Mesenchymal stem cell (in vitro differentiated cells and primary cell): ENCODE results near the gene MAN2B2.

Experiments used
- DNase-seq: peaks from one replicate; pipeline ENCODE4 v3.0.0-alpha.2; 2013
- H2AFZ ChIP-seq: one replicate; pipeline ENCODE4 v1.6.1; 2013; ENCODE audit warnings: low read depth, mild to moderate bottlenecking, control low read depth, inconsistent platforms, low read length, moderate library complexity
- H2AK5ac ChIP-seq: 2 replicates; pipeline ENCODE4 v1.6.1; 2013; ENCODE audit warnings: low read length, moderate library complexity, mild to moderate bottlenecking, inconsistent platforms; ENCODE audit not compliant: severe bottlenecking
- H2BK120ac ChIP-seq: one replicate; pipeline ENCODE4 v1.6.1; 2013; ENCODE audit warnings: low read depth, mild to moderate bottlenecking, inconsistent platforms, low read length, moderate library complexity
- H2BK12ac ChIP-seq, 2 experiments: one replicate each; pipeline ENCODE4 v1.6.1; 2013; ENCODE audit warnings: inconsistent platforms in 2 of 2, low read length in 2 of 2, mild to moderate bottlenecking in 2 of 2, moderate library complexity in 2 of 2, control low read depth in 1 of 2
- H2BK15ac ChIP-seq: one replicate; pipeline ENCODE4 v1.6.1; 2013; ENCODE audit warnings: mild to moderate bottlenecking, low read depth, inconsistent platforms; ENCODE audit not compliant: poor library complexity, severe bottlenecking
- H2BK5ac ChIP-seq: 2 replicates; pipeline ENCODE4 v1.6.1; 2013; ENCODE audit warnings: low read depth, mild to moderate bottlenecking, low read length, control low read depth, inconsistent platforms; ENCODE audit not compliant: poor library complexity, severe bottlenecking
- H3K14ac ChIP-seq, 2 experiments: one replicate each; pipeline ENCODE4 v1.6.1; 2013; ENCODE audit warnings: inconsistent platforms in 2 of 2, low read length in 2 of 2, control low read depth in 1 of 2, mild to moderate bottlenecking in 1 of 2, moderate library complexity in 1 of 2
- H3K18ac ChIP-seq, 2 experiments: one replicate each; pipeline ENCODE4 v1.6.1; 2013; ENCODE audit warnings: inconsistent platforms in 2 of 2, low read length in 2 of 2, control low read depth in 1 of 2, low read depth in 1 of 2, mild to moderate bottlenecking in 1 of 2
- H3K23ac ChIP-seq, 2 experiments: one replicate each; pipeline ENCODE4 v1.6.1; 2013; ENCODE audit warnings: inconsistent platforms in 2 of 2, low read length in 2 of 2, mild to moderate bottlenecking in 2 of 2, moderate library complexity in 2 of 2, control low read depth in 1 of 2
- H3K27ac ChIP-seq: 2 replicates; pipeline ENCODE4 v1.5.1; 2013; ENCODE audit warnings: mild to moderate bottlenecking, moderate library complexity, low read length, control low read depth, inconsistent platforms; ENCODE audit not compliant: poor library complexity, severe bottlenecking
- H3K27me3 ChIP-seq, 2 experiments: 2 replicates each; pipeline versions ENCODE4 v1.6.1 to v1.7.0; 2013; ENCODE audit warnings: low read length in 2 of 2, mild to moderate bottlenecking in 2 of 2, moderate library complexity in 2 of 2, control low read depth in 1 of 2, inconsistent platforms in 1 of 2; ENCODE audit not compliant: control insufficient read depth in 1 of 2, insufficient read depth in 1 of 2
- H3K36me3 ChIP-seq, 2 experiments: 2 replicates each; pipeline versions ENCODE4 v1.6.1 to v1.7.0; 2013; ENCODE audit warnings: low read length in 2 of 2, control low read depth in 1 of 2, inconsistent platforms in 1 of 2, low read depth in 1 of 2, mild to moderate bottlenecking in 1 of 2; ENCODE audit not compliant: insufficient read depth in 2 of 2, control insufficient read depth in 1 of 2
- H3K4ac ChIP-seq, 2 experiments: one replicate each; pipeline ENCODE4 v1.6.1; 2013; ENCODE audit warnings: inconsistent platforms in 2 of 2, low read length in 2 of 2, mild to moderate bottlenecking in 2 of 2, moderate library complexity in 2 of 2, control low read depth in 1 of 2, low read depth in 1 of 2
- H3K4me1 ChIP-seq: 2 replicates; pipeline ENCODE4 v1.6.1; 2013; ENCODE audit warnings: low read depth, low read length, control low read depth; ENCODE audit not compliant: control insufficient read depth, insufficient read depth
- H3K4me2 ChIP-seq: 2 replicates; pipeline ENCODE4 v1.6.1; 2013; ENCODE audit warnings: low read length, mild to moderate bottlenecking, inconsistent platforms; ENCODE audit not compliant: poor library complexity, severe bottlenecking
- H3K4me3 ChIP-seq, 2 experiments: 2 replicates each; pipeline versions ENCODE4 v1.5.1 to v1.7.0; 2013; ENCODE audit warnings: low read length in 2 of 2, mild to moderate bottlenecking in 2 of 2, control low read depth in 1 of 2, low read depth in 1 of 2; ENCODE audit not compliant: insufficient read depth in 1 of 2
- H3K79me1 ChIP-seq: replicated peaks from 2 replicates; pipeline ENCODE4 v1.6.1; 2013; ENCODE audit warnings: mild to moderate bottlenecking, control low read depth, low read length, inconsistent platforms; ENCODE audit not compliant: poor library complexity, severe bottlenecking
- H3K9ac ChIP-seq: 2 replicates; pipeline ENCODE4 v1.7.0; 2013; ENCODE audit warnings: mild to moderate bottlenecking, low read length, moderate library complexity
- H3K9me3 ChIP-seq: 2 replicates; pipeline ENCODE4 v1.7.0; 2013; ENCODE audit warnings: mild to moderate bottlenecking, low read length; ENCODE audit not compliant: control insufficient read depth
- H4K8ac ChIP-seq: one replicate; pipeline ENCODE4 v1.6.1; 2013; ENCODE audit warnings: inconsistent platforms, mild to moderate bottlenecking, low read length, moderate library complexity
- H4K91ac ChIP-seq: one replicate; pipeline ENCODE4 v1.6.1; 2013; ENCODE audit warnings: mild to moderate bottlenecking, low read length, inconsistent platforms
- whole genome bisulfite sequencing: methylation state at CpG from one replicate; pipeline ENCODE4 v1.1.7; 2013; ENCODE audit warnings: mixed read lengths; 5-methylcytosine and 5-hydroxymethylcytosine counted together

MAN2B2 gene

DNA sequence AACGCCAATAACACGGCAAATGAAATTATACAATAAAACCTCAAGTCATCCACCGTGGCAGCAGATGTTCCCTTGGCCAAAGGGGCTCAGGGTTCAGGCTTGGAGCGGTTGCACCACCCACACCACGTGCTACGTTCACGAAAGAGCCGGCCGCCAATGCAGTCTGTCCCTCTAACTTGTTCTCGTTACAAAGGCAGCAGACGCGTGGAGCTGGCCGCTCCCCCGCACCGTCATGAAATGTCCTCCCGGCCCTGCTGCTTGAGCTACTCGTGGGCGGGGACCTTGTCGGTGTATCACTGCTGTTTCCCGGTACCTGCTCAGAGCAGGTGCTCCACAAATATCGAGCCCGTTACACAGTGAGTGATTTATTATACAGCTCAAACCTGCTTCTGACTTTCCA, 36.4 kb upstream of the MAN2B2 start:
- H3K27ac ChIP-seq, result no peak overlapping the region
- no peak overlapping the region for H3K9ac ChIP-seq
- H3K27me3 ChIP-seq, result peaks cover 0 to 14% of the 10 kb centered on the region in 2 experiments
- H3K18ac ChIP-seq, result no peak overlapping the region
- peaks cover 6% of the 10 kb centered on the region for H3K9me3 ChIP-seq
- no peak overlapping the region for H3K4me3 ChIP-seq
- no peak overlapping the region for H4K8ac ChIP-seq
- no peak overlapping the region for H3K4me2 ChIP-seq
- no peak overlapping the region for H4K91ac ChIP-seq
- H2AFZ ChIP-seq, result no peak overlapping the region
- no peak overlapping the region for H2BK5ac ChIP-seq
- WGBS, result 66% methylated on average over 20 of the region's 22 CpGs
- no peaks in the 10 kb centered on the region for H3K36me3 ChIP-seq
- no peaks in the 10 kb centered on the region for H3K4me1 ChIP-seq
- no peak for DNase-seq
- no peak overlapping the region for H3K4ac ChIP-seq
- no peak overlapping the region for H2AK5ac ChIP-seq
- no peak overlapping the region for H2BK120ac ChIP-seq
- no peak overlapping the region for H2BK15ac ChIP-seq
- H3K79me1 ChIP-seq, result no peaks in the 10 kb centered on the region
- no peak overlapping the region for H3K23ac ChIP-seq
- no peak overlapping the region for H3K14ac ChIP-seq
- no peak overlapping the region for H2BK12ac ChIP-seq

GRCh38 chr4:6539009-6539764, 35.8 kb upstream of the MAN2B2 start:
- Histone ChIP-seq H3K4me3 (no peak overlapping the region), H3K79me1 (no peaks in the 10 kb centered on the region), H3K14ac (no peak overlapping the region), H3K4me1 (no peaks in the 10 kb centered on the region), H2BK15ac (no peak overlapping the region), H3K36me3 (no peaks in the 10 kb centered on the region), H2BK12ac (no peak overlapping the region), H4K8ac (no peak overlapping the region), H3K9ac (no peak overlapping the region), H2AFZ (no peak overlapping the region), H3K4me2 (no peak overlapping the region), H2AK5ac (no peak overlapping the region), H3K27me3 (peaks cover 0 to 14% of the 10 kb centered on the region in 2 experiments), H2BK120ac (no peak overlapping the region), H3K23ac (no peak overlapping the region), H3K4ac (no peak overlapping the region), H4K91ac (no peak overlapping the region), H3K9me3 (peaks cover 6% of the 10 kb centered on the region), H3K18ac (no peak overlapping the region), H3K27ac (no peak overlapping the region), H2BK5ac (no peak overlapping the region)
- DNase-seq, result no peak
- 82% methylated on average over 11 of the region's 13 CpGs for WGBS

DNA sequence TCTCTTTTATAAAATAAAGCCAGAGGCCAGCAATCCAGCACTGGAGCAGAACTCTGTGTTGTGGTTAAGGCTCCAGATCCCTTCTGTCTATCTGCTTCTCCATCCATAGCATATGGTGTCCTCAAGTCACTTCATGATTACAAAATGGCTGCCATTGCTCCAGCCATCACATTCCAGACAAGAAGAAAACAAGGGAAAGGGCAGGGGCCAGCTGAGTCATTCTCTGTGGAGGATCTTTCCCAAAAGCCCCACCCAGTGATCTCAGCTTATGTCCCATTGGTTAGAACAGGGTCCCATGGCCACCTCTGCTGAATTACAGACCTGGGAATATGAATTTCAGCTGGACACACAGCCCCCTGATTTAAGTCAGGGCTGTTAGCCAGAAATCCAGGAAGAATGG, 34.1 kb upstream of the MAN2B2 start:
- Histone ChIP-seq H2BK120ac (no peak overlapping the region), H3K23ac (no peak overlapping the region), H3K9me3 (peaks cover 6% of the 10 kb centered on the region), H2AK5ac (no peak overlapping the region), H3K27ac (no peak overlapping the region), H3K14ac (no peak overlapping the region), H3K9ac (no peak overlapping the region), H2BK12ac (no peak overlapping the region), H2BK15ac (no peak overlapping the region), H3K36me3 (no peaks in the 10 kb centered on the region), H3K4me3 (no peak overlapping the region), H3K4me1 (no peaks in the 10 kb centered on the region), H4K91ac (no peak overlapping the region), H4K8ac (no peak overlapping the region), H3K18ac (no peak overlapping the region), H2AFZ (no peak overlapping the region), H3K79me1 (no peaks in the 10 kb centered on the region), H2BK5ac (no peak overlapping the region), H3K27me3 (peaks cover 0 to 14% of the 10 kb centered on the region in 2 experiments), H3K4me2 (no peak overlapping the region), H3K4ac (no peak overlapping the region)
- DNase-seq, result no peak

DNA sequence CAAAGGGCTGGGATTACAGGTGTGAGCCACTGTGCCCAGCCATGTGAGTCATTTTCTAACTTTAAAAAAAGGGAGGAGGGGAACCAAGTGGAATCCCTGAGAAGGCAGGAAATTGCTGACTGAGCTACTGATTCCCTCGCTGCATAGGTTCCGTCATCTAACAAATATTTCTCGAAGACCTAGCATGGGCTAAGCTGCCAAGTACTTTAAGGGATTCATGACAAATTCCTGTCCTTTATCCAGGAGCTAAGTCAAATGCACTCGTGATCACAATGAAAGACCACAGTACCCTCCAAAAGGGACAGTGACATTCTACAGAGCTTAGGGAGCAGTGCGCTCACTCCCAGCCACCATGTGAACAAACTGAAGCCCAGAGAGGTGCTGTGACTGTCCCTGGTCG, 33.2 kb upstream of the MAN2B2 start:
- no peak overlapping the region for H2AK5ac ChIP-seq
- peaks cover under 1 to 12% of the 10 kb centered on the region in 2 experiments for H3K27me3 ChIP-seq
- no peak overlapping the region for H2AFZ ChIP-seq
- H2BK120ac ChIP-seq, result no peak overlapping the region
- H3K36me3 ChIP-seq, result no peaks in the 10 kb centered on the region
- H3K14ac ChIP-seq, result no peak overlapping the region
- H3K4me2 ChIP-seq, result no peak overlapping the region
- H2BK12ac ChIP-seq, result no peak overlapping the region
- no peak overlapping the region for H2BK15ac ChIP-seq
- H3K9me3 ChIP-seq, result peaks cover 6% of the 10 kb centered on the region
- H4K8ac ChIP-seq, result no peak overlapping the region
- H3K4ac ChIP-seq, result no peak overlapping the region
- WGBS, result 65% methylated on average over 6 of the region's 6 CpGs
- H3K4me3 ChIP-seq, result no peak overlapping the region
- no peak overlapping the region for H3K18ac ChIP-seq
- no peaks in the 10 kb centered on the region for H3K79me1 ChIP-seq
- no peak overlapping the region for H2BK5ac ChIP-seq
- no peak overlapping the region for H4K91ac ChIP-seq
- H3K9ac ChIP-seq, result no peak overlapping the region
- no peak overlapping the region for H3K27ac ChIP-seq
- H3K4me1 ChIP-seq, result no peaks in the 10 kb centered on the region
- no peak overlapping the region for H3K23ac ChIP-seq
- no peak for DNase-seq
